Stimulated activated CD8-positive, alpha-beta memory T cell treated with anti-CD3 and anti-CD28 coated beads, Interleukin-4, amount 100 ng/mL, for 48 hours (primary cell): Measurements from ENCODE around the gene DDR2.

ENCODE experiments used
- DNase-seq: peaks from one replicate; pipeline ENCODE4 v3.0.0-alpha.2; 2020

DDR2 gene

DNA sequence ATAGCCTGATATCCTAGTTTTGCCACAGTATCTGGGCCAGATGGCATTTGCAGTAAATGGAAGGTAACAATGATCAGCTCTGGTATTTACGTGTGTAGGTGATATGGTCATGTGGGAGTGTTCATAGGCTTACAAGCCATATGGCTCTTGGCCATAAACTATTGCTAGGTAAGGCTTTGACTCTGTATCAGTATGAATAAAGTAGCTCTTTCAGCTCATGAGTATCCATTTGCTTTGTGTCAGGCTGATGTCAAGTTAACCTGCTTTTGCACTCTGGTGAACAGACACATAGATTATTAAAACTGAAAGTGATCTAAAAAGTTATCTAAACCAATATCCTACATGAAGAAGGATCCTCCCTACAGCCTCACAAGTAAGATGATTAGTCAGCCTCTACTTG, 69.0 kb downstream of the DDR2 start:
- no peak for DNase-seq

DNA sequence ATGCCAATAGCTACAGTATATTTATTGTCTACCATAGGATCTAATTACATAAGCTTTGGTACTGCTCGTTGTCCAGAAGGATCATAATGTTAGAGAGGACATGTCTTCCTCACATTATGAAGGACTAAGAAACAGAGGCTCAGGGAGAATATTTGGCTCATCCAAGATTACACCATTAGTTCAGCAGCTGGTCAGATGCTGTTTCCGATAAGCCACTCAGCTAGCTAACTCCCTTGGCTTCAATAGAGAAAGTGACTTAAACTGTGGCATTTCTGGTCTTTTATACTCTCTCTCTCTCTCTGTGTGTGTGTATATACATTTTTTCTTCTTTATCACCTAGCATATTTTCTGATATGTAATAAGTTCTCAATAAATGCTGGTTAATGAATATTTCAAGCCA, 70.4 kb downstream of the DDR2 start:
- DNase-seq = no peak

- no peak for DNase-seq
These were observed 71.4 kb downstream of the DDR2 start for GRCh38 chr1:162703708-162704107.

DNA sequence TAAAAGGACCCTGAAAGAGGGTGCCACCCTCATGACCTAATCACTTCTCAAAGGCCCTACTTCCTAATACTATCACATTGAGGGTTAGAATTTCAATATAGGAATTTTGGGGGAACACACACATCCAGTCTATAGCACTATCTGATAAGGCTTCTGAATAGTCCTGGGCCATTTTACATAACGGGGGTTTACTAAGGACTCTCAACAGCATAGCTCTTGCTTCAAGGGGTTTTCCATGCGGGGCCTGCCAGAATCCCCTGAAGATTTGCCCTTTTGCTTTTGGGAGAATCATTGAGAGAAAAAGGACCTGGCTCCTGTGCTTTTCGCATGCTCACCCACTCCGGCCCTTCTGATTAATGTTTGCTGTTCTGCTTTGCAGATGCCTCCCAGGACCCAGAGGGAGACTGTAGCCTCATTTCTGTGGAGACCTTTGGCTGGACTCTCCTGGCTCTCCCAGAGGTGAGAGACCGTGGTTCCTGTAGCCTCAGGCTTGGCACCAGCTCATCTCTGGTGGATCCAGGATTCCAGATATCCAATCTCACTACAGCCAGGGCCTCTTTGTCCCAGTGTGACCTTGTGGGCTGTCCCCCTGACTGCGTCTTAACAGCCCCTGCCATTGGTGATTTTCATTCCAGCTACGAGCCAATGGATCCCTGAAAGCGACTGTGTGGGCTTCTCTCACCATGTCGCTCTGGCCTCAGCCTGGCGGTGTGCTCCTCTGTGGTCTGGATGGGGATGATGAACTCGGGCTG, 72.6 kb downstream of the DDR2 start:
- no peak for DNase-seq

- DNase-seq = no peak
These were observed 73.7 kb downstream of the DDR2 start for GRCh38 chr1:162706003-162706402.

GRCh38 chr1:162706606-162707005, 74.3 kb downstream of the DDR2 start:
- DNase-seq = no peak

DNA sequence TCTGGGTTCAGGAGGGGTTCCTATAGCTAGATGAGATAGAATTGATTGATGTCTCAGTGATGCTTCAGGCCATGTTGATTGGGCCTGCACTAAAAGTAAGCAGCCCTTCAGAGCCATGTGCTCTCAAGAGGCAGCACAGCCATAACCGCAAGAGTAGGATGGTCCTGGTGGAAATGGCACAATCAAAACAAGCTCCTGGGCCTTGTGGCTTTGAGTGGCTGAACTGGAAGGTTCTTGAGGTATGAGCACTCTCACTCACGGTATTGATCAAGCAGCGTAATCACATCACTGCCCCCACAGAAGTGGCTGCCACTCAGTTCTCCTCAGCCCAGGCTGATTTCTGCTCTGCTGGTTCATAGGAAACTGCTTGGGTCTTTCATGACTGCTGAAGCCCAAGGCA, 76.0 kb downstream of the DDR2 start:
- DNase-seq = no peak

GRCh38 chr1:162709132-162709860, 77.0 kb downstream of the DDR2 start:
- DNase-seq = no peak

DNA sequence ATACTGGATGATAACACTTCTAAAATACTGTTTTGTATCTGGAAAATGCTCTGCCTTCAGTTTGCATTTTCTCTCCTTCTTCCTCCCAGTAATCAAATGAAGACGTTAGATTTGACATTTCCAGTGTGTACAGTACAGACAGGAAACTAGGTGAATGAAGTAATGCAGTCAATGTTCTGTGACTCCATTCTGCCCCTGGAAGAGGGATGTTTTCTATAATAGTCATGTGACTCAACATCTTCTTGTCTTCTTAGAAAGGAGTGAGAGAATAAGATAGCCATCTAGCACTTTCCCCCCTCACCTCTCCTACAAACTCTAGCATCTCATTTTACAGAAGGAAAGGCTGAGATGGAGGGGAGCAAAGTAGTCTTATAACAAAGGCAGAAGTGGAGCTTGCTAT, 77.6 kb downstream of the DDR2 start:
- DNase-seq = no peak

- no peak for DNase-seq
These were observed 78.1 kb downstream of the DDR2 start for GRCh38 chr1:162710345-162710744.

GRCh38 chr1:162710780-162711465, 78.7 kb downstream of the DDR2 start:
- DNase-seq = no peak

DNA sequence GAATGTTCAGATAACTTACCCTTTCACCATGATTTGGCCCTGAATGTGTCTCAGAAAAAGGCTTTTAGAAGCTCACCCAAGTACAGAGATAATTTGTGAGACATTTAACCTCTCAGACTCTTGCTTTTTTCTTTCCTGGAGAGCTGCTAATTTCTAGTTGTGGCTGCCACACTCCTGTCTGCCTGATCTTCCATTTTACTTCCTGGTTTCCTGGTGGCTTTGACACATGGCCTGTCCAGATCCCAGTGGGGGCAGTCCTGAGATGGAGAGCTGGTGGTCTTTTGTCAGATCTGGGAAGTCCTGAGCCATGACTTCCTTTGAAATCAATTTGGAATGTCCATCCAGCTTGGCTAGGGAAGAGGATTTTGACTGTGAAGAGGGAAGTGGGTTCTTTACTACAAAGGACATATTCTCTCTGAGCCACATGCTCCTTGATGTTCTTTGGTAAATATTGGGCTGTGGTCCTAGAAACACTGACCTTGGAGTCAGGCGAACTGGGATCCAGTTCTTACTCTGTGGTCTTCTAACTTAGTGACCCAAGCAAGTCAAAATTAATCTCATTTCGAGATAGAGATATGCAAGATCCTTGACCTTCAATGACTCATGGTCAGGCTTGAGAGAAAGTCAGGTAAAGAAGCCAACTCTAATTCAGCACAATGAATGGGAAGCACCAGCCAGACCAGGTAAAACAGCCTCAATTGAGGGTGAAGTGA, 80.2 kb downstream of the DDR2 start:
- DNase-seq = no peak

DNA sequence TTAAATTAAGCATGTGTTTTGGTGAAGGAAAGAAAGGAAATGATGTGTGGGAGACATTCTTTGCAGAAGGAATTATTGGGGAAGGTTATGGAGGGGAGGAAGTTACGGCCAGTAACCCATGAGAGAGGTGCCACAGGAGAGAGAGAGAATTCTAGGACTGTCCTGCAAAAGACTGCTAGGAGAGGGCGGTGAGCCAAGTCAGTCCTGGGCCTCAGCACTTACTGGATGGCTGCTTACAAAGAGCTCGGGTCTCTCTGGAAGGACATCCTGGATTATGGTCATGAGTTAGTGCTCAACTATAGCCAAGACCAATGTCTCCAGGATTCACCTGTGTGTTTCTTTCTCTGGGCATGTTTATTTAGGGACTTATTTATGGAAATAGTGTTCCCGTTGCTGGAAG, 83.9 kb downstream of the DDR2 start:
- no peak for DNase-seq

DNA sequence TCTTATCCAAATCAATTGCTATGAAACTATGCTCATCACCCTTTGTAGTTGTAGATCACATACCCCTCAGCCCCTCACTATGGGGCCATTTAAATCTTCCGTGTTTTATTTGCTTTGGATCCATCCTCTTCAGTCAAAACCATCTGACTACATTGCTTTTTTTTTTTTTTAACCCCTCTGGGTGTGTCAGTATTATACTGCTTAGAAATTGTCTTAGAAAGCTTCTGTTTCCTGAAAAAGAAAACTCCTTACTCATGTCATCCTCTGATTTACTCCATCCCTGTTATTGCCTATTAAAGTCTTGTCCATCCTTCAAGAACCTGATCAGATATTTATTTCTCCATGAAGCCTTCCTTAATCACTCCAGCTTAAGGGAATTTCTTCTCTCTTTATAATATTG, 84.3 kb downstream of the DDR2 start:
- DNase-seq = no peak

DNA sequence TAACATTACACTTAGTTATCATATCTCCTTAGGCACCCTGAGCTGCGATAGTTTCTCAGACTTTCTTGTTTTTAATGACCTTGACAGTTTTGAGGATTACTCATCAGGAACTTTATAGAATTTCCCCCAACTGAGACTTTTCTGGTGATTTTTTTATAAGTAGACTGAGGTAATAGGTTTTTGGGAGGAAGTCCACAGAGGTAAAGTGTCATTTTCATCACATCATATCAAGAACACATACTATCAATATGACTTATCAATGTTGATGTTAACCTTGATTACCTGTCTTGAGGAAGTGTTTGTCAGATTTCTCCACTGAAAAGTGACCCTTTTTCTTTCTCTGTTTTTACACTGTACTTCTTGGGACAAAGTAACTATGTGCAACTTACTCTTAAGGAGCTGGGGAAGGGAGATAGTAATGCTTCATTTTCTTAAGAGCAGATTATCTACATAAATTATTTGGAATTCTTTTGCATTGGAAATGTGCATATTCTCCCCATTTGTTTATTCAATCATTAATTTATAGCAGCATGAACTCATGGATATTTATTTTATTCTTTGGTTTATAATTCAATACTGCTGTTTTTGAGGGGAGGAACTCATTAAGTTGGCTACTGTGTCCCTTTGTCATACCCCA, 85.4 kb downstream of the DDR2 start:
- no peak for DNase-seq

GRCh38 chr1:162719678-162720077, 87.4 kb downstream of the DDR2 start:
- DNase-seq = no peak

DNA sequence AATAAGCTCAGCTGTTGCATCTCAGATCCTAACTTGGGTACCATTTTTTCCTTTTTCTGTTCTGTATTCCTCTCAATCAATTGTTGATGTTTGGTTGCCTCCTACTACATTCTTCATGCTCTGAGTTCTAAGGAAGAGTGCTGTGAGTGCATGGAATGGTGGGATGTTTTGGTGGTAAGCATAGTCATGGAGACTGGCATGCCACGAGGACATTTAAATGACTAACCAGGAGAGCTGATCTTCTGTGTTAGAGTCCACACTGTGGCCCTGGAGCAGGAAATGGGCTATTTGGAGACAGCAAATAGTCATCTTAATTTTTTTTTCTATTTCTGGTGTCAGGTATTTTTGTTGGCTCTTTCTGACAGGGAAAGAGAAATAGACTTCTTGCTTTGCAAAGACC, 88.7 kb downstream of the DDR2 start:
- DNase-seq = no peak

DNA sequence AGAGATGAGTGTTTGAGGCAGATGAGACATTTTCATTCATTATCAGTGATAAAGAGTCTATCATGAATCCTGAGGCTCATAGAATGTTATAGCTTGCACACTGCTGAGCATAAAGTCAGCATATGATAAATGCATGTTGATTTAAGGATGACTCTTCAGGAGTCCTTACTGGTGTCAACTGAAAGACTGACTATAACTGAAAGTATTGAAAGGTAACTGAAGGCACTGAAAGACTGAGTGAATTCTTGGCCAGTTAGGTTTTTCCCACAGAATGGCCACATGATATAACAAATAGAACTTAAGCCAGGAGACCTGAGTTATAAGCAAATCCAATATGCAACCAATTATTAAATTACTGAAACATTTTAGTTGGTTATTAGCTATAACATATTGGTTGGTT, 89.2 kb downstream of the DDR2 start:
- DNase-seq = no peak

- DNase-seq = no peak
These were observed 89.8 kb downstream of the DDR2 start for GRCh38 chr1:162722036-162722435.

GRCh38 chr1:162724583-162725120, 92.4 kb downstream of the DDR2 start:
- DNase-seq = no peak

GRCh38 chr1:162725301-162725837, 93.1 kb downstream of the DDR2 start:
- DNase-seq = no peak

- no peak for DNase-seq
These were observed 94.3 kb downstream of the DDR2 start for GRCh38 chr1:162726555-162726954.
